HG03457 (cell line): ENCODE data around the gene WBP11.

Source experiments
- ATAC-seq: cut with Tn5 transposase; IDR thresholded peaks from one replicate; pipeline ENCODE4 v1.9.1; 2021; ENCODE audit warnings: moderate number of reproducible peaks; ENCODE audit not compliant: unreplicated experiment

The WBP11 gene

GRCh38 chr12:14803011-14803829 lies at the start of gene WBP11, which contains the start of gene C12orf60:
WBP11 (minus strand) TSS chr12:14803478; CDS start chr12:14801383, 2,095 bp downstream.
C12orf60 (plus strand) TSS chr12:14803670; CDS start chr12:14822936, 19,266 bp downstream.
- peak; percentile 98 for ATAC-seq

- ATAC-seq = no peak
These were observed 49.6 kb upstream of the WBP11 start for GRCh38 chr12:14852880-14853279.

- ATAC-seq = no peak
These were observed 47.8 kb upstream of the WBP11 start for GRCh38 chr12:14850929-14851663.

- ATAC-seq = no peak
These were observed 46.4 kb upstream of the WBP11 start for GRCh38 chr12:14849661-14850060.

- ATAC-seq = no peak
These were observed 43.8 kb upstream of the WBP11 start for GRCh38 chr12:14846876-14847580.

- ATAC-seq = no peak
These were observed 42.8 kb upstream of the WBP11 start for GRCh38 chr12:14846042-14846587.

- ATAC-seq = no peak
These were observed 42.1 kb upstream of the WBP11 start for GRCh38 chr12:14845350-14845750.

GRCh38 chr12:14844401-14844800 lies 41.1 kb upstream of the WBP11 start:
- ATAC-seq = no peak

GRCh38 chr12:14843425-14843887 lies 40.2 kb upstream of the WBP11 start, which contains the start of gene ART4:
ART4 (minus strand) TSS chr12:14843526; CDS start chr12:14843113, 413 bp downstream.
- ATAC-seq = no peak

GRCh38 chr12:14842315-14842714 lies 39.0 kb upstream of the WBP11 start:
- ATAC-seq = no peak

GRCh38 chr12:14841761-14842160 lies 38.5 kb upstream of the WBP11 start:
- ATAC-seq = no peak

GRCh38 chr12:14840616-14841015 lies 37.3 kb upstream of the WBP11 start:
- no peak for ATAC-seq

GRCh38 chr12:14839262-14839661 lies 36.0 kb upstream of the WBP11 start:
- ATAC-seq = no peak

GRCh38 chr12:14836336-14837210 lies 33.3 kb upstream of the WBP11 start:
- no peak for ATAC-seq

GRCh38 chr12:14834509-14834908 lies 31.2 kb upstream of the WBP11 start:
- no peak for ATAC-seq

GRCh38 chr12:14833952-14834351 lies 30.7 kb upstream of the WBP11 start:
- no peak for ATAC-seq

- ATAC-seq = no peak
These were observed 30.1 kb upstream of the WBP11 start for GRCh38 chr12:14833336-14833735.

GRCh38 chr12:14828892-14829291 lies 25.6 kb upstream of the WBP11 start:
- no peak for ATAC-seq

GRCh38 chr12:14827043-14827442 lies 23.8 kb upstream of the WBP11 start:
- ATAC-seq = no peak

GRCh38 chr12:14826491-14826890 lies 23.2 kb upstream of the WBP11 start:
- ATAC-seq = no peak
